ENCODE measurements around the gene EVI5. TPM values are rescaled to one million over a fixed set of nuclear protein-coding genes. Genes with fewer than 3 reads are reported as not detected.

EVI5 gene
- total and polyA plus RNA-seq, 2 donors, result 8.2 to 104 TPM

GRCh38 chr1:92808381-92808780, 23.5 kb upstream of the EVI5 start:
- Histone ChIP-seq H3K4me1 (ENCODE audit: insufficient read depth) (no peaks in the 10 kb centered on the region), H3K27ac (ENCODE audit: low read depth) (no peak overlapping the region), H3K36me3 (ENCODE audit: insufficient read depth) (no peaks in the 10 kb centered on the region), H3K4me3 (ENCODE audit: low read depth, low read length) (no peak overlapping the region)
- DNase-seq (ENCODE audit: extremely low spot score), result no peak

GRCh38 chr1:92805216-92805615, 20.3 kb upstream of the EVI5 start:
- no peak overlapping the region for H3K27ac ChIP-seq (ENCODE audit: low read depth)
- WGBS, result 93% methylated on average over 1 of the region's 1 CpG

GRCh38 chr1:92804721-92805201, 19.9 kb upstream of the EVI5 start:
- Histone ChIP-seq H3K4me3 (ENCODE audit: low read depth, low read length) (no peak overlapping the region), H3K27ac (ENCODE audit: low read depth) (no peak overlapping the region)
- WGBS, result 5% methylated on average over 7 of the region's 7 CpGs

More at GRCh38 chr1:92805216-92805615, 20.3 kb upstream of the EVI5 start:
- no peak for DNase-seq (ENCODE audit: extremely low spot score)
- Histone ChIP-seq H3K4me1 (ENCODE audit: insufficient read depth) (no peaks in the 10 kb centered on the region), H3K4me3 (ENCODE audit: low read depth, low read length) (no peak overlapping the region), H3K36me3 (ENCODE audit: insufficient read depth) (no peaks in the 10 kb centered on the region)

GRCh38 chr1:92803140-92803887, 18.4 kb upstream of the EVI5 start:
- 91% methylated on average over 7 of the region's 7 CpGs for WGBS
- Histone ChIP-seq H3K36me3 (ENCODE audit: insufficient read depth) (no peaks in the 10 kb centered on the region), H3K4me1 (ENCODE audit: insufficient read depth) (no peaks in the 10 kb centered on the region), H3K27ac (ENCODE audit: low read depth) (no peak overlapping the region), H3K4me3 (ENCODE audit: low read depth, low read length) (no peak overlapping the region)
- DNase-seq (ENCODE audit: extremely low spot score), result no peak

More at GRCh38 chr1:92804721-92805201, 19.9 kb upstream of the EVI5 start:
- DNase-seq (ENCODE audit: extremely low spot score), result peak; percentile 29
- H3K36me3 ChIP-seq (ENCODE audit: insufficient read depth), result no peaks in the 10 kb centered on the region
- H3K4me1 ChIP-seq (ENCODE audit: insufficient read depth), result no peaks in the 10 kb centered on the region

GRCh38 chr1:92797961-92798360, 13.1 kb upstream of the EVI5 start:
- 59% methylated on average over 1 of the region's 1 CpG for WGBS
- Histone ChIP-seq H3K36me3 (ENCODE audit: insufficient read depth) (no peaks in the 10 kb centered on the region), H3K4me1 (ENCODE audit: insufficient read depth) (no peaks in the 10 kb centered on the region), H3K27ac (ENCODE audit: low read depth) (no peak overlapping the region), H3K4me3 (ENCODE audit: low read depth, low read length) (no peak overlapping the region)
- no peak for DNase-seq (ENCODE audit: extremely low spot score)

GRCh38 chr1:92797297-92797696, 12.4 kb upstream of the EVI5 start:
- DNase-seq (ENCODE audit: extremely low spot score), result no peak
- Histone ChIP-seq H3K4me3 (ENCODE audit: low read depth, low read length) (no peak overlapping the region), H3K36me3 (ENCODE audit: insufficient read depth) (no peaks in the 10 kb centered on the region), H3K27ac (ENCODE audit: low read depth) (no peak overlapping the region), H3K4me1 (ENCODE audit: insufficient read depth) (no peaks in the 10 kb centered on the region)

GRCh38 chr1:92795166-92795565, 10.3 kb upstream of the EVI5 start:
- 89% methylated on average over 4 of the region's 4 CpGs for WGBS
- Histone ChIP-seq H3K36me3 (ENCODE audit: insufficient read depth) (no peaks in the 10 kb centered on the region), H3K4me3 (ENCODE audit: low read depth, low read length) (no peak overlapping the region), H3K27ac (ENCODE audit: low read depth) (no peak overlapping the region), H3K4me1 (ENCODE audit: insufficient read depth) (no peaks in the 10 kb centered on the region)
- DNase-seq (ENCODE audit: extremely low spot score), result no peak

GRCh38 chr1:92792340-92792782, 7.5 kb upstream of the EVI5 start:
- 72% methylated on average over 3 of the region's 3 CpGs for WGBS
- Histone ChIP-seq H3K4me1 (ENCODE audit: insufficient read depth) (no peaks in the 10 kb centered on the region), H3K27ac (ENCODE audit: low read depth) (no peak overlapping the region), H3K36me3 (ENCODE audit: insufficient read depth) (no peaks in the 10 kb centered on the region), H3K4me3 (ENCODE audit: low read depth, low read length) (no peak overlapping the region)
- DNase-seq (ENCODE audit: extremely low spot score), result no peak

GRCh38 chr1:92791487-92792066, 6.7 kb upstream of the EVI5 start:
- H3K4me3 ChIP-seq (ENCODE audit: low read depth, low read length), result no peak overlapping the region
- H3K36me3 ChIP-seq (ENCODE audit: insufficient read depth), result no peaks in the 10 kb centered on the region
- 48% methylated on average over 7 of the region's 7 CpGs for WGBS
- no peak for DNase-seq (ENCODE audit: extremely low spot score)
- no peak overlapping the region for H3K27ac ChIP-seq (ENCODE audit: low read depth)
- H3K4me1 ChIP-seq (ENCODE audit: insufficient read depth), result no peaks in the 10 kb centered on the region

- no peaks in the 10 kb centered on the region for H3K4me1 ChIP-seq (ENCODE audit: insufficient read depth)
- no peak overlapping the region for H3K27ac ChIP-seq (ENCODE audit: low read depth)
- WGBS, result 89% methylated on average over 2 of the region's 2 CpGs
- H3K36me3 ChIP-seq (ENCODE audit: insufficient read depth), result no peaks in the 10 kb centered on the region
- no peak for DNase-seq (ENCODE audit: extremely low spot score)
- no peak overlapping the region for H3K4me3 ChIP-seq (ENCODE audit: low read depth, low read length)
Observed at GRCh38 chr1:92790867-92791266, 6.0 kb upstream of the EVI5 start.

GRCh38 chr1:92790081-92790480, 5.2 kb upstream of the EVI5 start:
- Histone ChIP-seq H3K27ac (ENCODE audit: low read depth) (no peak overlapping the region), H3K4me1 (ENCODE audit: insufficient read depth) (no peaks in the 10 kb centered on the region), H3K4me3 (ENCODE audit: low read depth, low read length) (no peak overlapping the region), H3K36me3 (ENCODE audit: insufficient read depth) (no peaks in the 10 kb centered on the region)
- no peak for DNase-seq (ENCODE audit: extremely low spot score)

- 85% methylated on average over 5 of the region's 5 CpGs for WGBS
- Histone ChIP-seq H3K4me3 (ENCODE audit: low read depth, low read length) (no peak overlapping the region), H3K4me1 (ENCODE audit: insufficient read depth) (no peaks in the 10 kb centered on the region), H3K27ac (ENCODE audit: low read depth) (no peak overlapping the region), H3K36me3 (ENCODE audit: insufficient read depth) (no peaks in the 10 kb centered on the region)
- no peak for DNase-seq (ENCODE audit: extremely low spot score)
Observed at GRCh38 chr1:92786111-92786901, 1.4 kb upstream of the EVI5 start.

GRCh38 chr1:92784021-92784638, 778 bp downstream of the EVI5 start:
- H3K27ac ChIP-seq (ENCODE audit: low read depth), result peak overlapping the region; percentile 94
- peak overlapping the region; percentile 67 for H3K4me3 ChIP-seq (ENCODE audit: low read depth, low read length)
- under 1% methylated on average over 24 of the region's 25 CpGs for WGBS
- no peaks in the 10 kb centered on the region for H3K4me1 ChIP-seq (ENCODE audit: insufficient read depth)
- no peaks in the 10 kb centered on the region for H3K36me3 ChIP-seq (ENCODE audit: insufficient read depth)
- DNase-seq (ENCODE audit: extremely low spot score), result peak; percentile 28
